ENCODE data around the gene CCDC117. TPM values are rescaled to one million over a fixed set of nuclear protein-coding genes. Genes with fewer than 3 reads are reported as not detected.

CCDC117 gene
- total RNA-seq, 1 experiment from 2014 or later = 7.1 TPM

DNA sequence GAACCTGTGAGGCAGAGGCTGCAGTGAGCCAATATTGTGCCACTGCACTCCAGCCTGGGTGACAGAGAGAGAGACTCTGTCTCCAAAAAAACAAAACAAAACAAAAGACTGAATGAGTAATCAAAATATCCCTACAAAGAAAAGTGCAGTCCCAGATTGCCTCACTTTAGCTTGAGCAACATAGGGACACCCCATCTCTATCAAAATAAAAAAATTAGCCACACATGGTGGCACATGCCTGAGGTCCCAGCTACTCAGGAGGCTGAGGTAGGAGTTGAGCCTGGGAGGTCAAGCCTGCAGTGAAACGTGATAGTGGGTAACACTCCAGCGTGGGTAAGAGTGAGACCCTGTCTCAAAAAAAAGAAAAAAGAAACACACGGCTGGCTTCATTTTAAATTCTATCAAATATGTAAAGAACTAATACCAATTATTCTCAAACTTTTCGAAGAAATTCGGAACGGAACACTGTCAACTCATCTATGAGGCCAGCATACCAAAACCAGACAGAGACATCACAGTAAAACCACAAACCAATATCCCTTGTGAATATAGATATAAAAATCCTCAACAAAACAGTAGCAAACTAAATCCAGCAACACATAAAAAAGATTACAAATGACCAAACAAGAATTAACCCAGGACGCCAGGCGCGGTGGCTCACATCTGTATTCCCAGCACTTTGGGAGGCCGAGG is 43.7 kb upstream of the CCDC117 start:
- Histone ChIP-seq H3K4me2 (ENCODE audit: low read length) (no peak overlapping the region), H3K9ac (ENCODE audit: low read length) (no peak overlapping the region), H3K79me2 (ENCODE audit: low read length) (no peaks in the 10 kb centered on the region), H3K9me3 (ENCODE audit: low read length) (no peaks in the 10 kb centered on the region), H2AFZ (ENCODE audit: low read length) (no peak overlapping the region), H3K36me3 (ENCODE audit: low read depth, low read length) (peaks cover 7% of the 10 kb centered on the region; the same call in 1 of the 2 replicates), H3K27ac (ENCODE audit: low read length) (no peak overlapping the region), H3K9me2 (replicated peaks; ENCODE audit: low read length) (no peaks in the 10 kb centered on the region), H3K4me1 (ENCODE audit: insufficient read depth, low read length) (no peaks in the 10 kb centered on the region), H4K20me1 (ENCODE audit: low read length) (no peaks in the 10 kb centered on the region), H3F3A (ENCODE audit: low read length, unreplicated experiment) (no peaks in the 10 kb centered on the region), H3K4me3 (ENCODE audit: low read length) (no peak overlapping the region), H3K27me3 (ENCODE audit: low read length) (no peaks in the 10 kb centered on the region)
- no peak for TF ChIP-seq EZH2phosphoT487 (IDR thresholded peaks at IDR 0.05; ENCODE audit: borderline replicate concordance, low read length)
- TF ChIP-seq, protein P1, sequence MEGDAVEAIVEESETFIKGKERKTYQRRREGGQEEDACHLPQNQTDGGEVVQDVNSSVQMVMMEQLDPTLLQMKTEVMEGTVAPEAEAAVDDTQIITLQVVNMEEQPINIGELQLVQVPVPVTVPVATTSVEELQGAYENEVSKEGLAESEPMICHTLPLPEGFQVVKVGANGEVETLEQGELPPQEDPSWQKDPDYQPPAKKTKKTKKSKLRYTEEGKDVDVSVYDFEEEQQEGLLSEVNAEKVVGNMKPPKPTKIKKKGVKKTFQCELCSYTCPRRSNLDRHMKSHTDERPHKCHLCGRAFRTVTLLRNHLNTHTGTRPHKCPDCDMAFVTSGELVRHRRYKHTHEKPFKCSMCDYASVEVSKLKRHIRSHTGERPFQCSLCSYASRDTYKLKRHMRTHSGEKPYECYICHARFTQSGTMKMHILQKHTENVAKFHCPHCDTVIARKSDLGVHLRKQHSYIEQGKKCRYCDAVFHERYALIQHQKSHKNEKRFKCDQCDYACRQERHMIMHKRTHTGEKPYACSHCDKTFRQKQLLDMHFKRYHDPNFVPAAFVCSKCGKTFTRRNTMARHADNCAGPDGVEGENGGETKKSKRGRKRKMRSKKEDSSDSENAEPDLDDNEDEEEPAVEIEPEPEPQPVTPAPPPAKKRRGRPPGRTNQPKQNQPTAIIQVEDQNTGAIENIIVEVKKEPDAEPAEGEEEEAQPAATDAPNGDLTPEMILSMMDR (conservative IDR thresholded peaks at IDR 0.05; ENCODE audit: low read depth, low read length) = no peak
- TF ChIP-seq EZH2 (IDR thresholded peaks at IDR 0.05; ENCODE audit: low read length, unreplicated experiment) = no peak
- CTCF ChIA-PET = no interaction called here
- intact Hi-C loops (cut with micrococcal nuclease) = no loop called here
- POLR2A ChIA-PET (ENCODE audit: unreplicated experiment) = no interaction called here
- no peak for DNase-seq
- ATAC-seq = no peak
- BruUV-seq (replicated peaks) = no TSS peak

DNA sequence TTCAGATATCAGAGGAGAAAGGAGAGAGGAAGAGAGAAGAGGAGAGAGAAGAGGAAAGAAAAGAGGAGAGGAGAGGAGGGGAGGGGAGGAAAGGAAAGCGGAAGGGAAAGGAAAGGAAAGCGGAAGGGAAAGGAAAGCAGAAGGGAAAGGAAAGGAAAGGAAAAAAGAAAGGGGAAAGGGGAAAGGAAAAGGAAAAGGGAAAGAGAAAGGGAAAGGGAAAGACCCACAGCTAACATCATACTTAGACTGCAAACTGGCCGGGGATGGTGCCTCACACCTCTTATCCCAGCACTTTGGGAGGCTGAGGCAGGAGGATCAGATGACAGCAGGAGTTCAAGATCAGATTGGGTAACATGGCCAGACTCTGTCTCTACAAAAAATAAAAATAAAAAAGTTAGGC is 42.3 kb upstream of the CCDC117 start:
- ChIA-PET POLR2A (ENCODE audit: unreplicated experiment) (no interaction called here), CTCF (no interaction called here)
- Histone ChIP-seq H3K36me3 (ENCODE audit: low read depth, low read length) (peaks cover 1% of the 10 kb centered on the region; the same call in 1 of the 2 replicates), H3K27ac (ENCODE audit: low read length) (no peak overlapping the region), H3F3A (ENCODE audit: low read length, unreplicated experiment) (no peaks in the 10 kb centered on the region), H2AFZ (ENCODE audit: low read length) (no peak overlapping the region), H3K4me1 (ENCODE audit: insufficient read depth, low read length) (no peaks in the 10 kb centered on the region), H3K4me2 (ENCODE audit: low read length) (no peak overlapping the region), H3K4me3 (ENCODE audit: low read length) (no peak overlapping the region), H3K79me2 (ENCODE audit: low read length) (0 out of 2 replicates have a peak, but pooled peaks cover under 1% of the 10 kb centered on the region), H3K9me3 (ENCODE audit: low read length) (no peaks in the 10 kb centered on the region), H3K9ac (ENCODE audit: low read length) (no peak overlapping the region), H4K20me1 (ENCODE audit: low read length) (no peaks in the 10 kb centered on the region), H3K9me2 (replicated peaks; ENCODE audit: low read length) (no peaks in the 10 kb centered on the region), H3K27me3 (ENCODE audit: low read length) (no peaks in the 10 kb centered on the region)
- ATAC-seq (no peak), DNase-seq (no peak)
- TF ChIP-seq, protein P1 (conservative IDR thresholded peaks at IDR 0.05; ENCODE audit: low read depth, low read length) = no peak
- TF ChIP-seq EZH2phosphoT487 (IDR thresholded peaks at IDR 0.05; ENCODE audit: borderline replicate concordance, low read length) (no peak), EZH2 (IDR thresholded peaks at IDR 0.05; ENCODE audit: low read length, unreplicated experiment) (no peak)
- intact Hi-C loops (cut with micrococcal nuclease) = no loop called here
- BruUV-seq (replicated peaks) = no TSS peak

DNA sequence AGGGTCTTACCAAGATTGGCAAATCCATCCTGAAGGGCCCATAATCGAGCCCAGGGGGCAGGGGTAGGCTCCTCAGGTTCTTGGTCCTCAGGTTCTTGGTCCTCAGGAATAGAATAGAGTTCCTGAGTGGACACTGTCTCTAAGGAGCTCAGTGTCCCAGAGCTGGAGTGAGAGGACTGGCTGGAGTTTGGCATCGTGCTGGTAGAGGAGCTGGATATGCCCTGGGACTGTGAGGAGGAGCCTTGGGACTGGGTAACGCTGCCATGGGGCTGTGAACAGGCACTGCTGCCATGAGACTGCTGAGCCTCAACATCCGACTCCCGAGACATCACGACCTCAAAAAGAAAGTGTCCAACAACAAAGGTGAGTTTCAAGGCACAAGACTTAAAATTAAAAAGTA is 38.1 kb upstream of the CCDC117 start:
- no peak for DNase-seq
- H3K27ac ChIP-seq (ENCODE audit: low read length) = no peak overlapping the region
- no peaks in the 10 kb centered on the region for H3K4me1 ChIP-seq (ENCODE audit: insufficient read depth, low read length)
- no peaks in the 10 kb centered on the region for H4K20me1 ChIP-seq (ENCODE audit: low read length)
- H3K79me2 ChIP-seq (ENCODE audit: low read length) = peaks cover 37% of the 10 kb centered on the region
- no peak for TF ChIP-seq EZH2 (IDR thresholded peaks at IDR 0.05; ENCODE audit: low read length, unreplicated experiment)
- no peak for TF ChIP-seq EZH2phosphoT487 (IDR thresholded peaks at IDR 0.05; ENCODE audit: borderline replicate concordance, low read length)
- BruUV-seq (replicated peaks) = no TSS peak
- no peak overlapping the region for H2AFZ ChIP-seq (ENCODE audit: low read length)
- no peak overlapping the region for H3K9ac ChIP-seq (ENCODE audit: low read length)
- no peaks in the 10 kb centered on the region for H3K27me3 ChIP-seq (ENCODE audit: low read length)
- no peak overlapping the region for H3K4me3 ChIP-seq (ENCODE audit: low read length)
- ChIA-PET CTCF (no interaction called here), POLR2A (ENCODE audit: unreplicated experiment) (no interaction called here)
- no peaks in the 10 kb centered on the region for H3F3A ChIP-seq (ENCODE audit: low read length, unreplicated experiment)
- intact Hi-C loops (cut with micrococcal nuclease) = no loop called here
- ATAC-seq = no peak
- no peak overlapping the region for H3K4me2 ChIP-seq (ENCODE audit: low read length)
- H3K9me2 ChIP-seq (replicated peaks; ENCODE audit: low read length) = no peaks in the 10 kb centered on the region
- no peaks in the 10 kb centered on the region for H3K36me3 ChIP-seq (ENCODE audit: low read depth, low read length)
- H3K9me3 ChIP-seq (ENCODE audit: low read length) = no peaks in the 10 kb centered on the region

Data from PC-3 (cell line).